BE2C (cell line): ENCODE results near the gene LHFPL2.

ENCODE experiments used
- DNase-seq: peaks from one replicate; pipeline ENCODE4 v3.0.0-alpha.2; 2020
- H3K27me3 ChIP-seq: fragments of 250-450 bp; sonication (Bioruptor Pico); 2 replicates; pipeline ENCODE4 v1.5.1; 2020; ENCODE audit warnings: mild to moderate bottlenecking
- H3K36me3 ChIP-seq: fragments of 250-450 bp; sonication (Bioruptor Pico); 2 replicates; pipeline ENCODE4 v1.5.1; 2020; ENCODE audit warnings: mild to moderate bottlenecking
- H3K4me1 ChIP-seq: fragments of 250-450 bp; sonication (Bioruptor Pico); 2 replicates; pipeline ENCODE4 v1.5.1; 2020
- H3K4me3 ChIP-seq: 2 replicates; pipeline ENCODE4 v1.5.1; 2011; ENCODE audit warnings: low read depth, low read length
- H3K9me3 ChIP-seq: fragments of 250-450 bp; sonication (Bioruptor Pico); 2 replicates; pipeline ENCODE4 v1.5.1; 2020
- TF ChIP-seq, protein P1 (sequence below): IDR thresholded peaks from 2 replicates; pipeline ENCODE4 v1.5.1; 2012; ENCODE audit warnings: mild to moderate bottlenecking, low read depth, low read length

The LHFPL2 gene

DNA sequence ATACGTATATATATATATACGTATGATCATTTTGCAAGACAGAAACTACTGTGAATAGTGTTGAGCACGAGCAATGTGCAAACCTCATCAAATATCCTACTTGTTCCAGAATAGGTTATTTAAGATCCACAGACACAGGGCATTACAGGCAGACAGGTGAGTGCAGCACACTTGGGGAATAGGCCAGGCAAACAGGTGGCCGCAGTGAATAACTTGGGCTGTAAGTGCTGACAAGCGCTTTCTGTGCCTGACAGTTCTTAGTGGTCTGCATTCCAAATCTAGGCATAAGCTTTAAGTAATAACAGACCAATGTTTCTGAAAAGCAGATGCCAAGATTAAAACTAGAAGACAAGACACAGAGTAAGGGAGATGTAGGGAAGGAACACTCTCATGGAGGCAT lies 77.9 kb downstream of the LHFPL2 start:
- no peaks in the 10 kb centered on the region for H3K9me3 ChIP-seq
- no peak overlapping the region for H3K4me3 ChIP-seq
- H3K36me3 ChIP-seq, result no peaks in the 10 kb centered on the region
- H3K4me1 ChIP-seq, result peaks cover 2% of the 10 kb centered on the region; the same call in 1 of the 2 replicates
- DNase-seq, result no peak
- TF ChIP-seq, protein P1, sequence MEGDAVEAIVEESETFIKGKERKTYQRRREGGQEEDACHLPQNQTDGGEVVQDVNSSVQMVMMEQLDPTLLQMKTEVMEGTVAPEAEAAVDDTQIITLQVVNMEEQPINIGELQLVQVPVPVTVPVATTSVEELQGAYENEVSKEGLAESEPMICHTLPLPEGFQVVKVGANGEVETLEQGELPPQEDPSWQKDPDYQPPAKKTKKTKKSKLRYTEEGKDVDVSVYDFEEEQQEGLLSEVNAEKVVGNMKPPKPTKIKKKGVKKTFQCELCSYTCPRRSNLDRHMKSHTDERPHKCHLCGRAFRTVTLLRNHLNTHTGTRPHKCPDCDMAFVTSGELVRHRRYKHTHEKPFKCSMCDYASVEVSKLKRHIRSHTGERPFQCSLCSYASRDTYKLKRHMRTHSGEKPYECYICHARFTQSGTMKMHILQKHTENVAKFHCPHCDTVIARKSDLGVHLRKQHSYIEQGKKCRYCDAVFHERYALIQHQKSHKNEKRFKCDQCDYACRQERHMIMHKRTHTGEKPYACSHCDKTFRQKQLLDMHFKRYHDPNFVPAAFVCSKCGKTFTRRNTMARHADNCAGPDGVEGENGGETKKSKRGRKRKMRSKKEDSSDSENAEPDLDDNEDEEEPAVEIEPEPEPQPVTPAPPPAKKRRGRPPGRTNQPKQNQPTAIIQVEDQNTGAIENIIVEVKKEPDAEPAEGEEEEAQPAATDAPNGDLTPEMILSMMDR, result no peak
- H3K27me3 ChIP-seq, result no peaks in the 10 kb centered on the region

- DNase-seq, result peak; percentile 24
- H3K4me1 ChIP-seq, result peaks cover 2% of the 10 kb centered on the region; the same call in 1 of the 2 replicates
- no peaks in the 10 kb centered on the region for H3K9me3 ChIP-seq
- H3K27me3 ChIP-seq, result no peaks in the 10 kb centered on the region
- H3K4me3 ChIP-seq, result no peak overlapping the region
- TF ChIP-seq, protein P1, result no peak
- H3K36me3 ChIP-seq, result no peaks in the 10 kb centered on the region
Measured at GRCh38 chr5:78569441-78569840, 79.1 kb downstream of the LHFPL2 start.

DNA sequence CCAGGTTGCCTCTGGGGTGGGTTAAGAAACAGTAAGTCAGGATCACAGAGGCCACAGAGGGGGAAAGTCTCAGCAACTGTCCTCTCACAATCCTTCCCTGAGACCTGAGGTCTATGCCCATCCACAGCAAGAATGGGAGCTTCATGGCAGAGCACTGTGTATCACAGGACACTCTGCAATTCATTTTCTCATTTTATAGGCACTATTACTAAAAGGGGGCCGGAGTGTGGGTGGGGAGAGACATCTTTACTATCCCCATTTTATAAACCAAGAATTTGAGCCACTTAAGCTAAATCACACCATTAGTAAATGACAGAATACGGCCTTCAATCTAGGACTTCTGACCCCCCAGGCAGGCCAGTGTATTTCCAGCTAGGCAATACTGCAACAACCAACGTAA lies 79.9 kb downstream of the LHFPL2 start:
- H3K4me1 ChIP-seq, result peaks cover 2% of the 10 kb centered on the region; the same call in 1 of the 2 replicates
- DNase-seq, result no peak
- no peak overlapping the region for H3K4me3 ChIP-seq
- no peaks in the 10 kb centered on the region for H3K9me3 ChIP-seq
- H3K36me3 ChIP-seq, result no peaks in the 10 kb centered on the region
- TF ChIP-seq, protein P1, result no peak
- no peaks in the 10 kb centered on the region for H3K27me3 ChIP-seq

DNA sequence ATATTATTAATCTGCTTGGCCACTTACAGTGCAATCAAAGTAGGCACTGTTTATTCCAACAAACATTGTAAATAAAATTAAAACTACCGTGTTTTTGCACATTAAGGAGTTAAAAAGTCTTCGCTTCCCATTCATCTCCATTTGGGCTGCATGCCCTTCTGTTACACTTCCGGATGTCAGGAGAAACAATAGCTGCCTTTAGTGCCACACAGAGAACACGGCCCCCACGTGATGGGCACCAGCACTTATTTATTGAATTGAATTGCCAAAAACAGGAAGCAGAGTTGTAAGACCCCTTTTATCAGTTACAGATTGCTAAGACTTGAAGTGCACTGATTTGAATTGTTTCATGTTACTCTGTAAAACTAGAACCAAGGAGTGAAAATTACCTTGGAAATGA lies 80.4 kb downstream of the LHFPL2 start:
- no peaks in the 10 kb centered on the region for H3K9me3 ChIP-seq
- no peaks in the 10 kb centered on the region for H3K36me3 ChIP-seq
- TF ChIP-seq, protein P1, result no peak
- peaks cover 2% of the 10 kb centered on the region; the same call in 1 of the 2 replicates for H3K4me1 ChIP-seq
- DNase-seq, result no peak
- no peak overlapping the region for H3K4me3 ChIP-seq
- H3K27me3 ChIP-seq, result no peaks in the 10 kb centered on the region

DNA sequence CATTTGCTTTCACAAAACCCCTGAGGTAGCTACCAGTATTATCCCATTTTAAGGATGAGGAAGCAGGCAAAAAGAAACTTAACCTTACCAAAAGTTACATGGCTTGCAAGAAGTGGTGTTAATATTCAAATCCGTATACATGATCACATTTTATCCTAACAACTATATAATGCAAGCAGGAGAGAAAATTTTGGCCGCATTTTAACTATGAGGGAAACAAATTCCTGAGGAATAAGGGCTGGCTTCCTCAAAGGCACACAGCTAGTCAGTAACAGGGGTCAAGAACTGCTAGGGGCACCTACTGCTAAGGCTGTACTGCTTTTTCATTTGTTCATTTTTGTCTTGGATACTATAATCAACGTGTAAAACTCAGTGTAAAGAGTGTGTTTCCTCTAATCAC lies 81.0 kb downstream of the LHFPL2 start:
- Histone ChIP-seq H3K4me1 (peaks cover 7% of the 10 kb centered on the region; the same call in 1 of the 2 replicates), H3K27me3 (no peaks in the 10 kb centered on the region), H3K9me3 (no peaks in the 10 kb centered on the region), H3K4me3 (no peak overlapping the region), H3K36me3 (no peaks in the 10 kb centered on the region)
- TF ChIP-seq, protein P1, result no peak
- DNase-seq, result no peak

DNA sequence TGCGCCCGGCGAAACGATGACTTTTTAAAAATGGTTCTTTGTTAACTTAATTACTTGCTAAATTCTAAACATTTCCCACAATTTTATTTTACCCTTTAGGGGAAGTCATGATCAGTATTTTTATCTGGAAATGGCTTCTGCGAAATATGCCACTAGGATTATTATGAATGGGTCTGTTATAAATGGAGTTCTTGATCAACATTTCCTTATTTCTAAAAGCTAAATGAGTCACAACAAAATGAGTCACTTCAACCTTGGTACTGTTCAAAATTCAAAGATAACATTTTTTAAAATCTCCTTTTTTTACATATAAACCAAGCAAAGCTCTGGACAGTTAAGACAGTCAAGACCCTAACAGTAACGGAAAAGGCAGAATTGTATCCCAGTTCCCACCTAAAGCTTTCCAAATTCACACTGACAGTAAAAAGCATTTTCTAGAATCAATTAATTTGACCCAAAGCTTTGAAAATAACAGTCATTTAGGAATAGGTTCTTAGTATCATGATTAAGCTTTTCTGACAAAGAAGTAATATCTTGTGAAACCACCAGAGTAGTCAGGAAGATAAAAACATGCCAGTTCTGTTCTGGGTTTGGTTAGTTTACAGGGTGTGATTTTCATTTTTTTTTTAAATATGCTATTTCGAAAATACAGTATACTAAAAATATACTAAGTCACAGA lies 81.7 kb downstream of the LHFPL2 start:
- DNase-seq, result no peak

More for the DNA sequence above, 81.7 kb downstream of the LHFPL2 start:
- Histone ChIP-seq H3K9me3 (no peaks in the 10 kb centered on the region), H3K36me3 (no peaks in the 10 kb centered on the region), H3K4me1 (peaks cover 7% of the 10 kb centered on the region; the same call in 1 of the 2 replicates), H3K4me3 (no peak overlapping the region), H3K27me3 (no peaks in the 10 kb centered on the region)
- TF ChIP-seq, protein P1, result no peak
